ENCODE measurements around the gene KCNMA1.
A peak's percentile ranks its signal among the peaks of the same experiment; 100 is the strongest.

Gene KCNMA1

GRCh38 chr10:76946270-76946669 is 691.3 kb downstream of the KCNMA1 start:
- DNase-seq: no peak

- DNase-seq: no peak
These were observed 692.4 kb downstream of the KCNMA1 start for GRCh38 chr10:76945166-76945565.

GRCh38 chr10:76944640-76945039 is 693.0 kb downstream of the KCNMA1 start:
- no peak for DNase-seq

- peak; percentile 16 to 19 for DNase-seq
These were observed 694.8 kb downstream of the KCNMA1 start for GRCh38 chr10:76942628-76943416.

GRCh38 chr10:76939933-76940468 is 697.6 kb downstream of the KCNMA1 start:
- no peak for DNase-seq

GRCh38 chr10:76937181-76937600 is 700.4 kb downstream of the KCNMA1 start:
- no peak for DNase-seq

- no peak for DNase-seq
These were observed 701.5 kb downstream of the KCNMA1 start for GRCh38 chr10:76935941-76936613.

GRCh38 chr10:76928565-76928964 is 709.0 kb downstream of the KCNMA1 start:
- no peak for DNase-seq

GRCh38 chr10:76925636-76926405 is 711.8 kb downstream of the KCNMA1 start:
- no peak for DNase-seq

GRCh38 chr10:76922666-76923065 is 714.9 kb downstream of the KCNMA1 start:
- DNase-seq: no peak

GRCh38 chr10:76921383-76922010 is 716.1 kb downstream of the KCNMA1 start:
- DNase-seq: no peak

- DNase-seq: no peak
These were observed 717.0 kb downstream of the KCNMA1 start for GRCh38 chr10:76920581-76920980.

- no peak for DNase-seq
These were observed 719.5 kb downstream of the KCNMA1 start for GRCh38 chr10:76918106-76918505.

- no peak for DNase-seq
These were observed 720.5 kb downstream of the KCNMA1 start for GRCh38 chr10:76917071-76917470.

- no peak for DNase-seq
These were observed 721.1 kb downstream of the KCNMA1 start for GRCh38 chr10:76916536-76916935.

- no peak for DNase-seq
These were observed 722.3 kb downstream of the KCNMA1 start for GRCh38 chr10:76915316-76915715.

- no peak for DNase-seq
These were observed 726.4 kb downstream of the KCNMA1 start for GRCh38 chr10:76911184-76911583.

GRCh38 chr10:76910184-76910962 is 727.2 kb downstream of the KCNMA1 start:
- DNase-seq: no peak

GRCh38 chr10:76906256-76906655 is 731.4 kb downstream of the KCNMA1 start:
- DNase-seq: no peak

- no peak for DNase-seq
These were observed 732.4 kb downstream of the KCNMA1 start for GRCh38 chr10:76905251-76905650.

GRCh38 chr10:76903387-76903945 is 734.1 kb downstream of the KCNMA1 start:
- DNase-seq: no peak

GRCh38 chr10:76902949-76903348 is 734.7 kb downstream of the KCNMA1 start:
- DNase-seq: peak in 1 of 2 experiments; percentile 18
